ENCODE measurements around the gene DCAF17. TPM values are rescaled to one million over a fixed set of nuclear protein-coding genes. Genes with fewer than 3 reads are reported as not detected.
"Not testable (repeated sequence)": the region's sequence is repeated elsewhere in the genome, so short reads cannot be mapped to it uniquely, and the experiment has no call there.

DCAF17 gene
- total and polyA plus RNA-seq, 9 donors = 6.7 to 20.2 (median 17.0) TPM

DNA sequence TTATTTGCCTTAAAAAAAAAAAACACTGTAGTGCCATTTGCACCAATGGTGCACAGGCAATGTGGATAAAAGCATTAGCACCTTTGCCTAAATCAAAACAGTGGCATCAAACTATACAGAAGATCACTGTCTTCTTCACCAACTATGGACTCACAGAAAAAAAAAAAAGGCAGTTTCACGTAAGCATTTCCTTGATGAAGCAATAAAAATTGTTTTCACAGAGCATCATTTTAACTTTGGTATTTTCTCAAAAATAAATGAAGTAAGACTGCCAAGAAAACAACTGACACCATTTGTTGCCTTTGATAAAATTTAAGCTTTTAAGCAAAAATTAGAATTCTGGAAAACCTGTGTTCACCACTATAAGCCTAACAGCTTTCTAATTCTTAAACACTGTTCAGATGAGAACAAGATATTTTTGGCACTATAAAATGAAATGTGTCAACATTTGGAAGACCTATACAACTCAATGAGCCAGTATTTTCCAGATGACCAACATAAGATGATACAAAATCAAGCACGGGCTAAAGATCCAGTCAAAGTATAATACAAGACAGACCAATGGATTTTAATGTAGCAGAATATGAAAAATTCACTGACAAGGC, 21.4 kb upstream of the DCAF17 start:
- no peaks in the 10 kb centered on the region for H3K27me3 ChIP-seq
- H3K27ac ChIP-seq = no peak overlapping the region
- no peaks in the 10 kb centered on the region for H3K9me3 ChIP-seq
- no peak overlapping the region for H3K4me3 ChIP-seq
- intact Hi-C loops (cut with DNase I) = loop anchor here in 3 of 4 donors (10.0 kb wide), 3 partner anchors 248 to 438 kb away; partner anchors contain the start of gene TLK1 (in 1 of the 3)
- TF ChIP-seq POLR2A (IDR thresholded peaks at IDR 0.05) (no peak), EP300 (IDR thresholded peaks at IDR 0.05) (no peak)
- H3K36me3 ChIP-seq = no peaks in the 10 kb centered on the region
- peaks cover 3% of the 10 kb centered on the region for H3K4me1 ChIP-seq (ENCODE audit: insufficient read depth)
- no peak for DNase-seq
- WGBS, 3 donors = 34 to 46% (median 41%) methylated on average over 2 of the region's 2 CpGs

DNA sequence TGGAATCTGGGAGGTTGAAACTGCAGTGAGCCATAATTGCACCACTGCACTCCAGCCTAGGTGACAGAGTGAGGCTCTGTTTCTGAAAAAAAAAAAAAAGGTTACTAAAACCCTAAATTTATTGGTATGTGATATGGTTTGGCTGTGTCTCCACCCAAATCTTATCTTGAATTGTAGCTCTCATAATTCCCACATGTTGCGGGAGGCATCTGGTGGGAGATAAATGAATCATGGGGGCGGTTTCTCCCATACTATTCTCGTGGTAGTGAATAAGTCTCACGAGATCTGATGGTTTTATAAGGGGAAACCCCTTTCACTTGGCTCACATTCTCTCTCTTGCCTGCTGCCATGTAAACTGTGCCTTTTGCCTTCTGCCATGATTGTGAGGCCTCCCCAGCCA, 19.4 kb upstream of the DCAF17 start:
- H3K27ac ChIP-seq; H3K4me3 ChIP-seq; H3K27me3 ChIP-seq; H3K4me1 ChIP-seq (ENCODE audit: insufficient read depth); DNase-seq; H3K9me3 ChIP-seq; H3K36me3 ChIP-seq: not testable (repeated sequence)
- WGBS, 3 donors = 80 to 84% (median 83%) methylated on average over 4 of the region's 4 CpGs
- intact Hi-C loops (cut with DNase I) = loop anchor here (1.0 to 10.0 kb wide), 5 partner anchors 250 to 442 kb away; partner anchors contain the start of gene TLK1 (in 1 of the 4)

DNA sequence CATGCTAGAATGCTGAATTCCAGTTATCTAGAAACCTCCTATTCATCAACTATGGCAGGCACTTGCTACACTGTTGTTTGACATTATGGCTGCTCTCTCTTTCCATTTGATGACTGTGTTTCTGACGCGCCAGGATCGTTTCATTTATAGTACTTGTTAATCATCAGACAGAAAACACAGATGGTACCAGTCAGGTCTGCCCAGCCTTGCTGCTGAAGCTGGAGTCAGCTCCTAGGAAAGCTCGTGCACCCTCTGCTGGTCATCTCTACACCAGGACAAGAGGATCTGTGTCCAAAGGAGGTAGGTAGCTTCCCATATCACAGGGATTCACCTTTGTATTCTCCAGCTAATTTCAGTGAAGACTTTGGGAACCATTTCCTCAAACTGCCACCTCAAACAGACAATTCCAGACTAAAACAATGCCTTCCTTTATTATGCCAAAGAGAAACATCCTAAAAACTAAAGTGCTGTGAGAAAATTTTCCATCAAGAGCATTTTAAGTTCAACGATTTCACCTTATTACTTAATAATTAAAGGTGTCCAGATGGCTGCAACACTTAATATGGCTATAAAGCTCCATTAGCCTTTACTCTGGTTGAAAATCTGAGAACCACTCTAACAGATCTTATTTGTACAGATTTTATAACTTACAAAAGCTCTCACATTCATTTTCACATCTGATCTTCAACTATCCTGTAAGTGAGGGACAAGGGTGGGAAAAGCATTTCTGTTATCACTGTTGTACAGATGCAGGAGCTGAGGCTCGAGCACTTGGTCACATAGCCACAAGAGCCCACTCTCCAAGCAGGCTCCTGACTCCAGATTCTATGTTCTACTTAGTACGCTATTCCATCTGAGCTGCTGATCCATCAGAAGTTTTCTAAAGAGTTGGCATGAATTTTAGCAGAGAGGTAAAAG, 17.8 kb upstream of the DCAF17 start:
- no peaks in the 10 kb centered on the region for H3K9me3 ChIP-seq
- WGBS, 3 donors = 29 to 33% (median 30%) methylated on average over 7 of the region's 7 CpGs
- H3K27ac ChIP-seq = no peak overlapping the region
- peaks cover 3% of the 10 kb centered on the region for H3K4me1 ChIP-seq (ENCODE audit: insufficient read depth)
- intact Hi-C loops (cut with DNase I) = loop anchor here (5.0 to 10.0 kb wide), 4 partner anchors 251 to 444 kb away; partner anchors contain the start of gene TLK1 (in 1 of the 4)
- H3K4me3 ChIP-seq = no peak overlapping the region
- TF ChIP-seq, protein P1, sequence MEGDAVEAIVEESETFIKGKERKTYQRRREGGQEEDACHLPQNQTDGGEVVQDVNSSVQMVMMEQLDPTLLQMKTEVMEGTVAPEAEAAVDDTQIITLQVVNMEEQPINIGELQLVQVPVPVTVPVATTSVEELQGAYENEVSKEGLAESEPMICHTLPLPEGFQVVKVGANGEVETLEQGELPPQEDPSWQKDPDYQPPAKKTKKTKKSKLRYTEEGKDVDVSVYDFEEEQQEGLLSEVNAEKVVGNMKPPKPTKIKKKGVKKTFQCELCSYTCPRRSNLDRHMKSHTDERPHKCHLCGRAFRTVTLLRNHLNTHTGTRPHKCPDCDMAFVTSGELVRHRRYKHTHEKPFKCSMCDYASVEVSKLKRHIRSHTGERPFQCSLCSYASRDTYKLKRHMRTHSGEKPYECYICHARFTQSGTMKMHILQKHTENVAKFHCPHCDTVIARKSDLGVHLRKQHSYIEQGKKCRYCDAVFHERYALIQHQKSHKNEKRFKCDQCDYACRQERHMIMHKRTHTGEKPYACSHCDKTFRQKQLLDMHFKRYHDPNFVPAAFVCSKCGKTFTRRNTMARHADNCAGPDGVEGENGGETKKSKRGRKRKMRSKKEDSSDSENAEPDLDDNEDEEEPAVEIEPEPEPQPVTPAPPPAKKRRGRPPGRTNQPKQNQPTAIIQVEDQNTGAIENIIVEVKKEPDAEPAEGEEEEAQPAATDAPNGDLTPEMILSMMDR (IDR thresholded peaks at IDR 0.05) = peak; percentile 53 to 78 (median 56)
- TF ChIP-seq EP300 (IDR thresholded peaks at IDR 0.05) (no peak), POLR2A (IDR thresholded peaks at IDR 0.05) (no peak)
- no peaks in the 10 kb centered on the region for H3K27me3 ChIP-seq
- H3K36me3 ChIP-seq = no peaks in the 10 kb centered on the region
- DNase-seq = peak; percentile 82 to 90 (median 86)

DNA sequence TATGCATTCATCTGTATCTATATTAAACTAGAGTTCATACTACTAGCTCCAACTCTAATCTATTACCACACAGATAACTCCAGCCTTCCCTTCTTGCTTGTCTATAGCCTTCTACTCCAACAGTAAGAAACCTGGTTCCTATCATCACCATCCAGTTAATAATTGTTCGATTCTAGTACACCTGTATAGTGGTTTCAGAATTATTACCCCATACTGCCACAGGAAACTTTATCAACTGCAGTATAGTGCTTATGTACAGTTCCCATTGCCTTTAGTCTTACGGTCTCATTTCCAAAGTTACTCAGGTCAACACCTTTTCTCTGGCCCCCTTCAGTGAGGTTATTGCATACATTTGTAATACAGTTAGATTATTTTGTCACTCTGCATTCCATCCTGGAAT, 14.7 kb upstream of the DCAF17 start:
- Histone ChIP-seq H3K27me3 (no peaks in the 10 kb centered on the region), H3K9me3 (no peaks in the 10 kb centered on the region), H3K36me3 (no peaks in the 10 kb centered on the region), H3K27ac (no peak overlapping the region), H3K4me1 (ENCODE audit: insufficient read depth) (peaks cover 3% of the 10 kb centered on the region), H3K4me3 (no peak overlapping the region)
- TF ChIP-seq, protein P1 (IDR thresholded peaks at IDR 0.05) = no peak
- TF ChIP-seq POLR2A (IDR thresholded peaks at IDR 0.05) (no peak), EP300 (IDR thresholded peaks at IDR 0.05) (no peak)
- 90 to 95% (median 93%) methylated on average over 2 of the region's 2 CpGs for WGBS, 3 donors
- intact Hi-C loops (cut with DNase I) = loop anchor here (5.0 to 10.0 kb wide), 4 partner anchors 255 to 447 kb away; partner anchors contain the start of gene TLK1 (in 1 of the 4)
- DNase-seq = no peak

DNA sequence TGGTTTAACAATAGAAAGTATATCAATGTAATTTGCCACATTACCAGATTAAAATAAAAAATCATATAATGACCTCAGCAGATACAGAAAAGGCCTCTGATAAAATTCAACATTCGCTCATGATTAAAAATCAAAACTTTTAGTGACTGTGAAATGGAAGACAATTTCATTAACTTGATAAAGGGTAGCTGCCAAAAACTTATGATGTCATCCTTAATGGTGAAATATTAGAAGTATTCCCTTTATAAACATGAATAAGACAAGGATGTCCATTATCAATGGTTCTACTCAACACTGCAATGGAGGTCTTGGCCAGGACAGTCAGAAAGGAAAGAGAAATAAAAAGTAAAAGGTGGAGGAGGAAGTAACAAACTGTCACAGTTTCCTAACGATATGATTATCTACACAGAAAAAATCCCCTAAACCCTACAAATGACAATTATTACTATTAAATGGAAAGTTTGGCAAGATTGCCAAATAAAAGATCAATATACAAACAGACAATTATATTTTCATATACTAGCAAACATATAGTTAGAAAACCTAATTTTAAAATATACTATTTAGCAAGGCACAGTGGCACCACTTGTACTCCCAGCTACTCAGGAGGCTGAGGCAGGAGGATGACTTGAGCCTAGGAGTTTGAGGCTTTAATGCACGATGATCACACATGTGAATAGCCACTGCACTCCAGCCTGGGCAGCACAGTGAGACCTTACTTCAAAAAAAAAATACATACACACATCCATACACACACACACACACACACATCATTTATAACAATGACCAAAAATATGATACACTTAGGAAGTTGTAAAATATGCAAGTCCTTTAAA, 13.1 kb upstream of the DCAF17 start:
- H3K27ac ChIP-seq = no peak overlapping the region
- H3K9me3 ChIP-seq = no peaks in the 10 kb centered on the region
- intact Hi-C loops (cut with DNase I) = no loop called here
- H3K27me3 ChIP-seq = no peaks in the 10 kb centered on the region
- H3K4me1 ChIP-seq (ENCODE audit: insufficient read depth) = peaks cover under 1% of the 10 kb centered on the region
- WGBS, 3 donors = 85 to 93% (median 89%) methylated on average over 3 of the region's 3 CpGs
- no peak for DNase-seq
- no peak overlapping the region for H3K4me3 ChIP-seq
- TF ChIP-seq, protein P1 (IDR thresholded peaks at IDR 0.05) = no peak
- TF ChIP-seq POLR2A (IDR thresholded peaks at IDR 0.05) (no peak), EP300 (IDR thresholded peaks at IDR 0.05) (no peak)
- H3K36me3 ChIP-seq = no peaks in the 10 kb centered on the region

- intact Hi-C loops (cut with DNase I); H3K9me3 ChIP-seq; H3K4me3 ChIP-seq; H3K27ac ChIP-seq; H3K36me3 ChIP-seq; DNase-seq; H3K27me3 ChIP-seq; H3K4me1 ChIP-seq (ENCODE audit: insufficient read depth): not testable (repeated sequence)
- WGBS, 3 donors = 91 to 94% (median 93%) methylated on average over 2 of the region's 2 CpGs
These were observed 11.1 kb upstream of the DCAF17 start for GRCh38 chr2:171422710-171423495.

All from ovary (tissue), 9 donors.